Omental fat pad (tissue), 4 donors: ENCODE data around the gene NXPE2. TPM values are rescaled to one million over a fixed set of nuclear protein-coding genes. Genes with fewer than 3 reads are reported as not detected.
"Not testable (repeated sequence)": the region's sequence is repeated elsewhere in the genome, so short reads cannot be mapped to it uniquely, and the experiment has no call there.

Experiments
- ATAC-seq: fragments of 150-250 bp; one replicate; pipeline ENCODE4 v1.9.1; 2016; ENCODE audit warnings: mild to moderate bottlenecking, moderate library complexity; ENCODE audit not compliant: low FRiP score
- DNase-seq: peaks from one replicate; pipeline ENCODE4 v3.0.0-alpha.2; 2019; ENCODE audit warnings: low spot score
- CTCF ChIP-seq, 3 donors: fragments of 450-650 bp; IDR thresholded peaks; one replicate each; pipeline ENCODE4 v1.5.1; 2016 to 2017; ENCODE audit warnings: antibody characterized with exemption in 3 of 3, mild to moderate bottlenecking in 3 of 3, moderate library complexity in 2 of 3
- total RNA-seq, 4 donors: library from RNA; depleted of rRNA; stranded (reverse); fragments of >200 nt; gene quantifications; one replicate each; pipeline ENCODE4 v1.1.0, GENCODE V29; 2016

The NXPE2 gene
- total RNA-seq = under 1 TPM in 1 of 4 donors, not detected in 3; 0.19 TPM

DNA sequence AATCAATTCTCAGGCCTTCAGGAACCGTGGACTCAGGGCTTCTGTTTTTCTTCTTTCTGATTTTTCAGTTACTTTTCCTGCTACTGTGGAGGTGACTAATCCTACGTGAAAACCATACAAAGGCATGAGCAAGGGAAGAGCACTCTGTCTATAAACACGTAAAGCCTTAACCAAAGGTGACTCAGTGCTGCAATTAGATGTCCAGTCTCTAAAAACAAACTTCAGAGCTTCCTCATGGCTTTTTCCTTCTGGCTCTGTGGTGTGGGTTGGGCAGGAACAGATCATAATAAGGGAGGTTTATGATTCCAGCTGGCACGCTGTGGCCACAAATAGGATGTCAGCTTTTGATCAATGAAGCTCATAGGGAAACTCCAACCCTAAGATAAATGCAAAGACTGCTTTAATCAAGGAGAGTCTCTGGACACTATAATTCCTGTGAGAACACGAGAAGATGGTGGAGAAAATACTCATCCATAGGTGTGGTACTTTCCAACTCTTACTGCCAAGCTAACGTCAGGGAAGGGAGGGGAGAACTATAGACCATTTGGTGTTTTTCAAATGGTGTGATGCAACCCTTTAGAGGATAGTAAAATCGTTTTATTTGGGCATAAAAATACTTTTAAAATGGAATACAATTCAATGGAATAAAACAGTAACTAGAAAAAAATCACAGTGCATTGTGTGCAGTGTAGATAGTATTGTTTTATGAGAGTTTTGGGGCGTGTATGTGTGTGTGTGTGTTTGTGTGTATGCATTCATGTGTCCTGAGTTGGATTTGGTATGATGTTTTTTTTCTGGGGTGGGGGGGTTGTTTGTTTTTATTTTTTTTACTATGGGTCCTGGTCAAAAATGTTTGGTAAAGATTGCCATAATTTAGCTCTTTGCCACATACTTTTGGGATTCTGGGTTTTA, at the start of gene NXPE2:
TSS of gene NXPE2 (plus strand) at position 403 of the 912 bp plus-strand sequence. CDS start at position 452, 49 bp downstream.
- ATAC-seq (no peak), DNase-seq (no peak)
- TF ChIP-seq CTCF (IDR thresholded peaks at IDR 0.05) = no peak

DNA sequence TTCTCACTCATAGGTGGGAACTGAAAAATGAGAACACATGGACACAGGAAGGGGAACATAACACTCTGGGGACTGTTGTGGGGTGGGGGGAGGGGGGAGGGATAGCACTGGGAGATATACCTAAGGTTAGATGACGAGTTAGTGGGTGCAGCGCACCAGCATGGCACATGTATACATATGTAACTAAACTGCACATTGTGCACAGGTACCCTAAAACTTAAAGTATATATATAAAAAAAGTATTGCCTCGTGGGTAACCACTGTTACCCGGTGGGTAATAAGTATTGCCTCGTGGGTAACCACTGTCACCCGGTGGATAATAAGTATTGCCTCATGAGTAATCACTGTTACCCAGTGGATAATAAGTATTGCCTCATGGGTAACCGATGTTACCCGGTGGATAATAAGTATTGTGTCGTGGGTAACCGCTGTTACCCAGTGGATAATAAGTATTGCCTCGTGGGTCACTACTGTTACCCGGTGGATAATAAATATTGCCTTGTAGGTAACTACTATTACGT, 46.8 kb upstream of the NXPE2 start:
- ATAC-seq, DNase-seq: not testable (repeated sequence)

- not testable (repeated sequence) for DNase-seq, ATAC-seq
These were observed 38.9 kb upstream of the NXPE2 start for GRCh38 chr11:114639440-114639839.

- DNase-seq (no peak), ATAC-seq (no peak)
- no peak for TF ChIP-seq CTCF (IDR thresholded peaks at IDR 0.05)
These were observed 27.7 kb upstream of the NXPE2 start for GRCh38 chr11:114650661-114651060.

GRCh38 chr11:114651145-114651718, 27.1 kb upstream of the NXPE2 start:
- ATAC-seq (no peak), DNase-seq (no peak)
- TF ChIP-seq CTCF (IDR thresholded peaks at IDR 0.05) = no peak

GRCh38 chr11:114653148-114653547, 25.2 kb upstream of the NXPE2 start:
- ATAC-seq = no peak
- no peak for TF ChIP-seq CTCF (IDR thresholded peaks at IDR 0.05)
- DNase-seq = no peak

- no peak for ATAC-seq
- no peak for DNase-seq
- TF ChIP-seq CTCF (IDR thresholded peaks at IDR 0.05) = no peak
These were observed 13.7 kb upstream of the NXPE2 start for GRCh38 chr11:114664641-114665040.

DNA sequence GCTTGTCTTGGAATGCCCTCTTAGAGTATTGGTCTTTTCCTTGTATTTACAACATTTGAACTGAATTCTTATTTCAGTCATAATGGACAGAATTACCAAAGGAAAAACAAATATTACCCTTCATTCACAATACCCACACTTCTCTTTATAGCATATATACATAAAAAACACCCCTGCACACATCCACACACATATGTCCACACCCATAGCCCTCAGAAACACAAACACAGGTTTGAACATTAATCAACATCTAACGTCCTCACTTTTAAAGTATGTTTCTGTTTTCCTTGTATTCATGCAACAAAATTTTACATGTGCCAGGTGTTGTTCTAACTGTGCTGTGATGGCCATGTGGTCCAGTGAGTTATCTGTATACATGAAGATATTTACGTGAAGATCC, 11.6 kb upstream of the NXPE2 start:
- DNase-seq (no peak), ATAC-seq (no peak)
- TF ChIP-seq CTCF (IDR thresholded peaks at IDR 0.05) = no peak
